ENCODE results near the gene ADAMTS14. TPM values are rescaled to one million over a fixed set of nuclear protein-coding genes. Genes with fewer than 3 reads are reported as not detected.

The ADAMTS14 gene
- total RNA-seq, 2 donors from 2014 or later = 0.33 TPM; not detected in 1

DNA sequence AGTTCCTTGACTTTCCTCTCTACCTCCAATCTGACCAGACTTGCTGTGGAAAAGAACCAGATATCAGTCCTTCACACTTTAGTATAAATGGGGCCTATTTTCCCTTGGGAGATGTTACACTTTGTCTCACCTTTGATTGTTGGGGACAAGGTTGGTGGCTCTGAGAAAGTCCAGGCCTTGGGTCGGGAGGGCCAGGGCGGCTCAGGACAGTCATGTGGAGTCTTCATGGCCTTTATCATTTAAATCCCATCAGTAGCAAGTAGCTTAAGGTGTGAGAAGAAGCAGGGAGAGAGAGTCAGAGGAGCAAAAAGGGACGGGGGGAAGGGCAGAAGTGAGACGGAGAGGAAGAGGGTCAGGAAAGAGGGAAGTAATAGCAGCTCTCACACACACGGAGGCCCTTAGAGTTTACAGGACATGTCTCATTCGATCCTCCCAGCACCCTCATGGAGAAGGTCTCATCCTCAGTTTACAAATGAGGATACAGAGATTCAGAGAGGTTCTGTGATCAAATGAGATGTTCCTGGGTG, 72.4 kb downstream of the ADAMTS14 start:
- no peaks in the 10 kb centered on the region for H3K27me3 ChIP-seq
- DNase-seq (no peak), ATAC-seq (no peak)
- H3K9me3 ChIP-seq = no peaks in the 10 kb centered on the region
- TF ChIP-seq, protein P1, sequence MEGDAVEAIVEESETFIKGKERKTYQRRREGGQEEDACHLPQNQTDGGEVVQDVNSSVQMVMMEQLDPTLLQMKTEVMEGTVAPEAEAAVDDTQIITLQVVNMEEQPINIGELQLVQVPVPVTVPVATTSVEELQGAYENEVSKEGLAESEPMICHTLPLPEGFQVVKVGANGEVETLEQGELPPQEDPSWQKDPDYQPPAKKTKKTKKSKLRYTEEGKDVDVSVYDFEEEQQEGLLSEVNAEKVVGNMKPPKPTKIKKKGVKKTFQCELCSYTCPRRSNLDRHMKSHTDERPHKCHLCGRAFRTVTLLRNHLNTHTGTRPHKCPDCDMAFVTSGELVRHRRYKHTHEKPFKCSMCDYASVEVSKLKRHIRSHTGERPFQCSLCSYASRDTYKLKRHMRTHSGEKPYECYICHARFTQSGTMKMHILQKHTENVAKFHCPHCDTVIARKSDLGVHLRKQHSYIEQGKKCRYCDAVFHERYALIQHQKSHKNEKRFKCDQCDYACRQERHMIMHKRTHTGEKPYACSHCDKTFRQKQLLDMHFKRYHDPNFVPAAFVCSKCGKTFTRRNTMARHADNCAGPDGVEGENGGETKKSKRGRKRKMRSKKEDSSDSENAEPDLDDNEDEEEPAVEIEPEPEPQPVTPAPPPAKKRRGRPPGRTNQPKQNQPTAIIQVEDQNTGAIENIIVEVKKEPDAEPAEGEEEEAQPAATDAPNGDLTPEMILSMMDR (IDR thresholded peaks at IDR 0.05) = no peak
- no peak for TF ChIP-seq POLR2A (IDR thresholded peaks at IDR 0.05)
- no peaks in the 10 kb centered on the region for H3K4me1 ChIP-seq
- H3K4me3 ChIP-seq = no peak overlapping the region
- whole genome bisulfite sequencing, 2 donors = 56 to 71% methylated on average over 6 of the region's 6 CpGs
- intact Hi-C loops (cut with DNase I) = no loop called here
- H3K36me3 ChIP-seq (replicated peaks in 1 of 2; ENCODE audit: insufficient read depth in 1 of 2, low read depth in 2 of 2) = no peaks in the 10 kb centered on the region
- H3K27ac ChIP-seq = no peak overlapping the region

DNA sequence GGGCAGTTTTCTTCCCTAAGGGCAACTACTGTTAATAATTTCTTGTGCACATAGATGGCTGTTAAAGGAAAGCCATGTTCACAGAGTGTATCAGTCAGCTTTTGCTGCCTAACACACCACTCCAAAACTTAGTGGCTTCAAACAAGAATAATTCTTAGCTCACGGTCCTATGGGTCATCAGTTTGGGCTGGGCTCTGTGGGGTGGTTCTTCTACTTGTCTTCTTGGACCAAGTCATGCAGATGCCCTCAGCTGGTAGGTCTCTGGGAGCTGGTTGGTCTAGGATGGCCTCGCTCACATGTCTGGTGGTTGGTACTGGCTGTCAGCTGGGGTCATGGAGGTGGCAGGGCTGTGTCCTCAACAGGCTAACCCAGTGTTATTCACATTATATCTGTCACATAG, 73.2 kb downstream of the ADAMTS14 start:
- 89 to 100% methylated on average over 2 of the region's 2 CpGs for WGBS, 2 donors
- DNase-seq (no peak), ATAC-seq (no peak)
- H3K9me3 ChIP-seq = no peaks in the 10 kb centered on the region
- H3K4me1 ChIP-seq = no peaks in the 10 kb centered on the region
- no peak overlapping the region for H3K4me3 ChIP-seq
- H3K27ac ChIP-seq = no peak overlapping the region
- H3K36me3 ChIP-seq (replicated peaks in 1 of 2; ENCODE audit: insufficient read depth in 1 of 2, low read depth in 2 of 2) = no peaks in the 10 kb centered on the region
- no peaks in the 10 kb centered on the region for H3K27me3 ChIP-seq
- intact Hi-C loops (cut with DNase I) = no loop called here
- no peak for TF ChIP-seq POLR2A (IDR thresholded peaks at IDR 0.05)
- TF ChIP-seq, protein P1 (IDR thresholded peaks at IDR 0.05) = no peak

DNA sequence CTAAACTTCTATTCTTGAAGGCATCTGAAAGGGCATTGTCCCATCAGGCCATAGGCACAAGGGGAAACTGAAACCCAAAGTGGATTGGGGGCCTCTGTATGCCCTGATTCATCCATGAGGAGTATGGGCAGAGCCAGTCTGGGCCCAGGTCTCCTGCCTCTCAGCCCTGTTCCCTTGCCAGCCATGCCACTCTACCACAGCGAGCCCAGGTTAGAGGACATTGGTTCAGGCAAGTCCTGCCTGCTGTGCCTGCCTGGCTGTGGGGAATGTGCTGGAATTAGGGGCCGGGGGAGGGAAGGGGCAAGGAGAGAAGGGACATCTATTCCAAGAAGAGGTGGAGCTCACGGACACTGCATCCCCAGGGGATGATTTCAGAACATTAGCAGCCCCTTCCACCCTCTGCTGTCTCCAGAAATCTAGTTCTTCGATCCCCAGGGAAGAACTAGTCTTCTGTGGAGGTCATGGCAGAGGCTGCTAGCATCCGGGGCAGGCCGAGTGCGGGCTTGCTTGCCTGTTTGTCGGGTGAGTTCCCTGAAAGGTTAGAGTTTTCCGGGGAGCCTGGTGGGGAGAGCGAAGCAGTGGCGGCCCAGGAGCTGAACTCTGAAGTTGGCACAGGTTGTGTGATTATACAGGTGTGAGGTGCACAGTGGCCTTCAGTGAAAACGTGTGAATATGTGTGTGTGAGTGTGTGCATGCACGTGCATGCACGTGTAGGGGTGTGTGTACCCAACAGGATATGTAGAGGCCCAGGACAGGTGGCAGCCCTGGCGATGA, 75.1 kb downstream of the ADAMTS14 start:
- DNase-seq = no peak
- no peaks in the 10 kb centered on the region for H3K36me3 ChIP-seq (replicated peaks in 1 of 2; ENCODE audit: insufficient read depth in 1 of 2, low read depth in 2 of 2)
- no peak for ATAC-seq
- TF ChIP-seq, protein P1 (IDR thresholded peaks at IDR 0.05) = no peak
- TF ChIP-seq POLR2A (IDR thresholded peaks at IDR 0.05) = no peak
- H3K4me1 ChIP-seq = no peaks in the 10 kb centered on the region
- no peaks in the 10 kb centered on the region for H3K9me3 ChIP-seq
- H3K27ac ChIP-seq = no peak overlapping the region
- intact Hi-C loops (cut with DNase I) = no loop called here
- no peaks in the 10 kb centered on the region for H3K27me3 ChIP-seq
- H3K4me3 ChIP-seq = no peak overlapping the region
- 65 to 78% methylated on average over 9 to 15 of the region's 15 CpGs for WGBS, 2 donors

DNA sequence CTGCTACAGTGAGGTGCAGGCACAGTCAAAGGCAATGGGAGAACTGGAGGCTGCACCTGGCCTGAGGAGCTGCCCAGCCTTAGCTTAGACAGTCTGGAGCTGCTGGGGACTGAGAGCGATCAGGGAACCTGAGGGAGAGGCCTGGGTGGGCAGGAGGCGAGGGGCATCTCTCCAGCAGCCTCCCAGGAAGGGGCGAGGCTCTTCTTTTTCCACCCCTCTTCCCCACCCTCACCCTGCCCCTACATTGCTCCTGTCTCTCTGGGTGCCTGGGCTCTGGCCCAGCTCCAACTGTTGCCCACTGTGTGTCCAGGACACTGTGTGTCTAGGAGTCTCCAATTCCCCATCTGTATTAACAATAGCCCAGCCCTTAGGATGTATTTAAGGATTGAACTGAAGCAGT, 76.0 kb downstream of the ADAMTS14 start:
- Histone ChIP-seq H3K27ac (no peak overlapping the region), H3K4me1 (no peaks in the 10 kb centered on the region), H3K36me3 (replicated peaks in 1 of 2; ENCODE audit: insufficient read depth in 1 of 2, low read depth in 2 of 2) (no peaks in the 10 kb centered on the region), H3K4me3 (no peak overlapping the region), H3K9me3 (no peaks in the 10 kb centered on the region), H3K27me3 (no peaks in the 10 kb centered on the region)
- intact Hi-C loops (cut with DNase I) = no loop called here
- no peak for DNase-seq
- no peak for TF ChIP-seq POLR2A (IDR thresholded peaks at IDR 0.05)
- TF ChIP-seq, protein P1 (IDR thresholded peaks at IDR 0.05) = no peak
- WGBS, 2 donors = 72 to 90% methylated on average over 3 of the region's 3 CpGs
- ATAC-seq = no peak

Data from body of pancreas (tissue), 4 donors.